SW480 (cell line): ENCODE data around the gene CTU2.
A peak's percentile ranks its signal among the peaks of the same experiment; 100 is the strongest.

Experiments used
- DNase-seq: peaks from one replicate; pipeline ENCODE4 v3.0.0-alpha.2; 2016; ENCODE audit warnings: low spot score

The CTU2 gene

DNA sequence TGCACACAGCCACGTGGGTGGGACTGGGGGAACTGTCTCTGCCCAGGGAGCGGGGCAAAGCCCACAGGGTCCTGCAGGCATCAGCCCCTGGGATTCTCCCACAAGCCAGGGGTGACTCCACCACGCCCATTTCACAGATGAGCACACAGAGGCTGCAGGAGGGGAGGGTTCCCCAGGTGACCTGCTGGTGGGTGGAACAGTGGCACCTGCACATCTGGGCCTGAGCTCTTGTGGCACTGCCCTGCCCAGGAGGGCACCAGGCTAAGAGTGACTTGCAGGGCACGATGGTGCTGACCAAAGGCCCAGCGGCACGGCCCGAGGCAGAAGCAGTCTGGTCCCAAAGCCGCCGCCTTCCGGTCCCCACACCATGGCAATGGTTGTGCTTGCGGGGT is 54.8 kb downstream of the CTU2 start:
- no peak for DNase-seq

DNA sequence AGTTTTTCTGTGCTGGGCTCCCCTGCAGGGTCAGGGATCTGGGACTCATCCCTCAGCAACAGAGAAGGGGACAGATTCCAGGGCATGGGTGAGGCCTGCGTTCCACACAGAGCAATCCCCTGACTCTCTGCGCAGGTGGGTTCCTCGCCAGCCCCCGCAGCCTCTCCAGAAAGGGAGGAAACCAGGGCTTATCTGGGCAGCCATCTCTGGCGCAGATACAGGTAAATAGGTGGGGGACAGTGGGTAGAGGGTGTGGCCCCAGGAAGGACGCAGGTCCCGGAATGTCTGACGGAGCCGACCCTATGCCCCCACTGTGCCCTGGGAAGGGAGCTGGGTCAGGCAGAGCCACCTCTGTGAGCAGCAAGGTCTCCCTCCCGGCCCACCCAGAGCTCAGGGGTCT is 55.5 kb downstream of the CTU2 start:
- DNase-seq = no peak

DNA sequence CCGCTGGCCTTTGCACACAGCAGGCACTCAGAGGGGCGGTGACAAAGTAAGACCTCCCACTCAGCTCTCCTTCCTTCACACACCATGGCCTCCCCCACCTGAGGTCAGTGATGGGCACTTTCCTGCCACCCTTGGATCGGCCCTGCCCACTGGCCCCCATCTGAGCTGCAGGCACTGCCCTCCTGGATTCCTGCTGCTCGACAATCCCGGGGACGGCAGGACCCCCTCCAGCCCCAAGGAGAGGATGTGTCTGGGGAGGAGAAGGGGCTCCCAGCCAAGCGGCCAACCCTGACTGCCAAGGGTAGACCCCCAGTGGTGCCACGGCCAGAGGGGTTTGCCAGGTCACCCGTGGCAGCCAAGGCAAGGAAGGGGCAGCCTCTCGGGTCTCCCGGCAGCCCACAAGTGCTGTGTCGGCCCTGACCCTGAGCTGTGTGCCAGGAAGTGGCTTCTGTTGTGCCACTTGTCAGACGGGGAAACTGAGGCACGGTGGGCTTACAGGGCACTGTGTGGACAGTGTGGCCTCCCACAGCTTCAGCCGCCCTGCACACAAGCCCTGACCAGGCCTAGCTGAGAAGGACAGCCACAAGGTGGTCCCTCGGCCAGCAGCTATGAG is 56.1 kb downstream of the CTU2 start:
- no peak for DNase-seq

DNA sequence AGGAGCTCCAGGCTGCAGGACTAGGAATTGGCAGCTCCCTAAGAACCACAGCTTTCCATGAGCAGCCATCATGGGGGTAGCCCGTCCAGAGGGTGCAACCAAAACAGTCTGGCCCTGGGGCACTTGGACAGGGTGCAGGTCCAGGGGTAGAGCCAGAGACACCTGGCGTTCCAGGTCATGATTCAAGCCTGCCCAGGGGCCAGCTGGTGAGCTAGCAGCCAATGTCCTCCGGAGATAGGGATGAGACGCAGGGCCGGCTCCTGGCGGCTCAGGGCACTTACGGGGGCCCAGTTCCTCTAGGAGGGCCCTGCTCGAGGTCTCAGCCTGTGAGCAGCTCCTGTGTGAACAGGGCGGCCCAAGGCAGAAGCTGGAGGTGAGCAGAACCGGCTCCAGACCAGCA is 56.6 kb downstream of the CTU2 start:
- no peak for DNase-seq

DNA sequence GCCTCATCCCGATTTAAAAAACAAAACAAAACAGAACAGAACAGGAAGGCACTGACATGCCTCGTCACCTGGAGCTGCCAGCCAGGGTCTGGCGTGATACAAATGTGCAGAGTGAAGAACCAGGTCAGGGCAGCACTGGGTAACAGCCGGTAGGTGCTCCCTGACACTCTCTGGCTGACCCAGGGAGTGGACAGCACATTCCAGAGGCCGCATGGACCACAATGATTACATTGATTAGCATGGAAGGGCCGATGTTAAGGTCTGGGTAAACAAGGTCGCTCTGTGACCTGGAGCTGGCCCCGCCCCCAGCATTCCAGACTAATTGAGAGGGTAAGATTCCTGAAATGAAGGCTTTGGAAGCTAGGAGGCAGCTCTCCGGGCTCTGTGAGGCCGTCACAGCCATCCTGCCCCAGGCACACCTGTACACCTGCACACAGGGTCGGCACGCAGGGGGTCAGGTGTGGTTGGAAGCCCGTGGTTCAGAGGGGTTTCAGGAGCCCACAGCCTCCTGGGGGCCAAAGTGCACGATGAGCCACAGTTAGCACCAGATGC is 57.3 kb downstream of the CTU2 start:
- DNase-seq = peak; percentile 40

DNA sequence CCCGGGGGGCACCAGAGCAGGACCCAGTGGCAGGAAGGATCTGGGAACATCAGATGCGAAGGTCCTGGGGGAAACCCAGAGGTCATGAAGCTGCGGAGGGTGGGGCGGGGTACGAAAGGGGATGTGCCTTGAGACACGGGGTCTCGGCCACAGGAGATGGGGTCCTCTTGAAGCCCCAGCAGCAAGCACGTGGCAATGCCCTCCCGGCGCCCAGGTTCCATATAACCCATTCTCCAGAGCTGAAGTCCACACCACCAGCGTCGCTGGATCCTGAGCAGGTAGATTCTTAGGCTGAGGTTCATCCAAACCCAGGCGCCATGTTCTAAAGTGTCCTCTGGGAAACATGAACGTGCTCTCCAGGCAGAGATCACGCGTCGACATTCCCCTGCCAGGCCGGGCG is 57.8 kb downstream of the CTU2 start:
- DNase-seq = no peak

DNA sequence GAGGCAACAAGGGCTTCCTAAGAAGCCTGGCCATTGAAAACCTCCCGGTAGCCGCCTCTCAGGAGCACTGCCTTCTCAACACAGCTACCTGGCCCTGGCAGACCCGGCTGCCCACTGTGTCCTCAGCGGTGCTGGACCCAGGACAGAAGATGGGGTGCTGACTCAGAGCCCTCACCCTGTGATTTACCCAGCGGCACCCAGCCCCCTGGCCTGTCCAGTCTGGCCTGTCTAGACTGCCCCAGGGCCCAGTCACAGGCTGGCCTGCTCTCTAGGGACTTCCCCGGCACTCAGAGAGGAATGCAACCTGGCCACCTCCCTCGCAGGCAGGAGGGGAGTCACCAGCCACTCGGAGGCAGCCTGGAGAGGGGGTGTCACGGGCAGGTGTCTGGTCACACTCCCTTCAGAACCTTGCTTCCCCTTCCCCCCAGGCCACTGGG is 58.6 kb downstream of the CTU2 start:
- no peak for DNase-seq
